ENCODE data around the gene FHOD3.

DNA sequence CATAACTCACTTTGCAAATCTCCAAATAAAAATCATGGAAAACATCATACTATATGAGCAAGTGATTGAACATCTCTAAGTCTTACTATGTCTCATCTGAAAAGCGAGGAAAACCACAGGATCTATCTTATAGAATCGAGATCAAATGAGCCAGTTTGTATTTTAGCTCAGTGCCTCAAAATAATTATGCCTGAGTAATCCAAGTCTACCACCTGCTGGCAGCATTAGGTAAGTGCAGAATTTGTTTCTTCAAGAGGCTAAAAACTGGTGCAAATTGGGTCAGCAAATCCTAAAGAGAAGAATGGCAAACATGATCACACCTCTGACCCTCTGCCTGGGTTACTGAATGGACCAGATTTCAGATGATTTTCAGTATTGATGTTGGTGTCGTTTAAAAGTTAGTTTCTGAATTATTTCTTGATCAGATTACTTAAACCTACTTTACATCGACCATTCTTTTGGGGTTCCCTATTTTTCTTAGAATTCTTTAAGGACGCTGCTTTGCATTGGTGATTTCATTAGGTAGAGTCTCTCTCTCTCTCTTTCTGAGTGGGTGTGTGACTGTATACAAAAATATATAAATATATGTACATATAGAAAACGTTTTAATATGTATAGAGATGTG, 12.7 kb upstream of the FHOD3 start:
- TF ChIP-seq, protein P1, sequence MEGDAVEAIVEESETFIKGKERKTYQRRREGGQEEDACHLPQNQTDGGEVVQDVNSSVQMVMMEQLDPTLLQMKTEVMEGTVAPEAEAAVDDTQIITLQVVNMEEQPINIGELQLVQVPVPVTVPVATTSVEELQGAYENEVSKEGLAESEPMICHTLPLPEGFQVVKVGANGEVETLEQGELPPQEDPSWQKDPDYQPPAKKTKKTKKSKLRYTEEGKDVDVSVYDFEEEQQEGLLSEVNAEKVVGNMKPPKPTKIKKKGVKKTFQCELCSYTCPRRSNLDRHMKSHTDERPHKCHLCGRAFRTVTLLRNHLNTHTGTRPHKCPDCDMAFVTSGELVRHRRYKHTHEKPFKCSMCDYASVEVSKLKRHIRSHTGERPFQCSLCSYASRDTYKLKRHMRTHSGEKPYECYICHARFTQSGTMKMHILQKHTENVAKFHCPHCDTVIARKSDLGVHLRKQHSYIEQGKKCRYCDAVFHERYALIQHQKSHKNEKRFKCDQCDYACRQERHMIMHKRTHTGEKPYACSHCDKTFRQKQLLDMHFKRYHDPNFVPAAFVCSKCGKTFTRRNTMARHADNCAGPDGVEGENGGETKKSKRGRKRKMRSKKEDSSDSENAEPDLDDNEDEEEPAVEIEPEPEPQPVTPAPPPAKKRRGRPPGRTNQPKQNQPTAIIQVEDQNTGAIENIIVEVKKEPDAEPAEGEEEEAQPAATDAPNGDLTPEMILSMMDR (IDR thresholded peaks at IDR 0.05), result peak; percentile 82 to 96 (median 91)
- TF ChIP-seq POLR2A (IDR thresholded peaks at IDR 0.05), result no peak
